Naive B cell (primary cell): ENCODE data around the gene NKX3-2. TPM values are rescaled to one million over a fixed set of nuclear protein-coding genes. Genes with fewer than 3 reads are reported as not detected.

Source experiments
- ATAC-seq, 2 donors: fragments of 150-1000 bp; cut with Tn5 transposase; 2 replicates each; pipeline ENCODE4 v1.10.0; 2021; ENCODE audit warnings: low read depth in 2 of 2, mild to moderate bottlenecking in 2 of 2, moderate library complexity in 2 of 2
- DNase-seq: peaks from one replicate; pipeline ENCODE4 v3.0.0; 2022
- H3K27ac Mint-ChIP-seq, 6 donors: one replicate each; pipeline ENCODE4 v1.8.0; 2020 to 2022; ENCODE audit warnings: mild to moderate bottlenecking in 6 of 6, mixed read lengths in 6 of 6, moderate library complexity in 5 of 6, inconsistent platforms in 2 of 6
- H3K27me3 Mint-ChIP-seq, 3 donors: one replicate each; pipeline ENCODE4 v1.8.0; 2021 to 2022; ENCODE audit warnings: mixed read lengths in 3 of 3, mild to moderate bottlenecking in 1 of 3
- H3K36me3 Mint-ChIP-seq, 2 donors: one replicate each; pipeline ENCODE4 v1.8.0; 2020 to 2022; ENCODE audit warnings: mixed read lengths in 2 of 2, inconsistent platforms in 1 of 2, mild to moderate bottlenecking in 1 of 2
- H3K4me1 Mint-ChIP-seq, 3 donors: one replicate each; pipeline ENCODE4 v1.8.0; 2020 to 2022; ENCODE audit warnings: mixed read lengths in 3 of 3, inconsistent platforms in 1 of 3, mild to moderate bottlenecking in 1 of 3, moderate library complexity in 1 of 3
- H3K4me3 Mint-ChIP-seq, 8 donors: one replicate each; pipeline ENCODE4 v1.8.0; 2020 to 2022; ENCODE audit warnings: mild to moderate bottlenecking in 8 of 8, mixed read lengths in 8 of 8, moderate library complexity in 8 of 8, inconsistent platforms in 2 of 8
- H3K9me3 Mint-ChIP-seq, 7 donors: one replicate each; pipeline ENCODE4 v1.8.0; 2020 to 2022; ENCODE audit warnings: mixed read lengths in 7 of 7, mild to moderate bottlenecking in 5 of 7, inconsistent platforms in 2 of 7, moderate library complexity in 1 of 7
- polyA plus RNA-seq, 6 donors: library from polyadenylated mRNA; unstranded; fragments of 300-500 nt; fragmentation: Illumina TruSeq; gene quantifications; one replicate each; pipeline ENCODE4 v1.2.3, GENCODE V29; 2021; ENCODE audit warnings: low read depth in 6 of 6

NKX3-2 gene
- polyA plus RNA-seq, 6 donors from 2014 or later = not detected

GRCh38 chr4:13525606-13526281 is 18.6 kb downstream of the NKX3-2 start:
- Mint-ChIP-seq H3K4me3 (peak overlapping the region in 2 of 8 donors; percentile 68), H3K9me3 (peaks cover 0 to 41% (median 23%) of the 10 kb centered on the region in 7 donors), H3K36me3 (peaks cover 7 to 9% of the 10 kb centered on the region in 2 donors), H3K27me3 (peaks cover 76 to 92% (median 89%) of the 10 kb centered on the region in 3 donors), H3K27ac (peak overlapping the region in 1 of 6 donors; percentile 61), H3K4me1 (peaks cover 4 to 35% (median 35%) of the 10 kb centered on the region in 3 donors)
- DNase-seq (no peak), ATAC-seq (no peak)

GRCh38 chr4:13524504-13525243 is 19.6 kb downstream of the NKX3-2 start:
- Mint-ChIP-seq H3K27me3 (peaks cover 75 to 86% (median 78%) of the 10 kb centered on the region in 3 donors), H3K27ac (peak overlapping the region in 3 of 6 donors; percentile 57 to 90 (median 87)), H3K36me3 (peaks cover 7 to 9% of the 10 kb centered on the region in 2 donors), H3K9me3 (peaks cover 0 to 41% (median 21%) of the 10 kb centered on the region in 7 donors), H3K4me3 (peak overlapping the region in 2 of 8 donors; percentile 29 to 37), H3K4me1 (peaks cover 4 to 34% (median 29%) of the 10 kb centered on the region in 3 donors)
- no peak for DNase-seq
- no peak for ATAC-seq

- Mint-ChIP-seq H3K36me3 (peaks cover 7 to 8% of the 10 kb centered on the region in 2 donors), H3K4me1 (peaks cover 4 to 27% (median 25%) of the 10 kb centered on the region in 3 donors), H3K4me3 (peak overlapping the region in 5 of 8 donors; percentile 5 to 71 (median 33)), H3K27me3 (peaks cover 68 to 78% (median 70%) of the 10 kb centered on the region in 3 donors), H3K9me3 (peaks cover 0 to 35% (median 20%) of the 10 kb centered on the region in 7 donors), H3K27ac (peak overlapping the region in 3 of 6 donors; percentile 80 to 90 (median 87))
- ATAC-seq (no peak), DNase-seq (no peak)
These were observed 20.5 kb downstream of the NKX3-2 start for GRCh38 chr4:13523591-13524503.

GRCh38 chr4:13523105-13523477 is 21.2 kb downstream of the NKX3-2 start:
- Mint-ChIP-seq H3K27ac (peak overlapping the region in 3 of 6 donors; percentile 69 to 89 (median 80)), H3K4me1 (peaks cover 4 to 19% (median 18%) of the 10 kb centered on the region in 3 donors), H3K27me3 (peaks cover 63 to 70% (median 63%) of the 10 kb centered on the region in 3 donors), H3K9me3 (peaks cover 0 to 28% (median 18%) of the 10 kb centered on the region in 7 donors), H3K4me3 (peak overlapping the region in 6 of 8 donors; percentile 3 to 69 (median 34)), H3K36me3 (peaks cover under 1 to 7% of the 10 kb centered on the region in 2 donors)
- DNase-seq = no peak
- no peak for ATAC-seq

- peak in 1 of 2 donors; percentile 16 for ATAC-seq
- Mint-ChIP-seq H3K36me3 (peaks cover 0 to 7% of the 10 kb centered on the region in 2 donors), H3K27me3 (peaks cover 58 to 66% (median 60%) of the 10 kb centered on the region in 3 donors)
These were observed 21.8 kb downstream of the NKX3-2 start for GRCh38 chr4:13522282-13523104.

GRCh38 chr4:13521047-13521446 is 23.3 kb downstream of the NKX3-2 start:
- Mint-ChIP-seq H3K9me3 (peaks cover 0 to 26% (median 16%) of the 10 kb centered on the region in 7 donors), H3K27me3 (peaks cover 48 to 58% (median 52%) of the 10 kb centered on the region in 3 donors), H3K36me3 (peaks cover 0 to 5% of the 10 kb centered on the region in 2 donors), H3K4me3 (no peak overlapping the region), H3K27ac (no peak overlapping the region), H3K4me1 (peaks cover 0 to 12% (median 10%) of the 10 kb centered on the region in 3 donors)
- no peak for DNase-seq
- ATAC-seq = no peak

More at GRCh38 chr4:13522282-13523104, 21.8 kb downstream of the NKX3-2 start:
- Mint-ChIP-seq H3K4me3 (peak overlapping the region in 5 of 8 donors; percentile 34 to 69 (median 65)), H3K9me3 (peaks cover 0 to 27% (median 18%) of the 10 kb centered on the region in 7 donors), H3K4me1 (peaks cover 3 to 18% (median 14%) of the 10 kb centered on the region in 3 donors), H3K27ac (peak overlapping the region in 3 of 6 donors; percentile 69 to 89 (median 80))
- no peak for DNase-seq

GRCh38 chr4:13516315-13516860 is 27.9 kb downstream of the NKX3-2 start:
- Mint-ChIP-seq H3K27ac (no peak overlapping the region), H3K4me3 (no peak overlapping the region), H3K9me3 (no peaks in the 10 kb centered on the region), H3K36me3 (no peaks in the 10 kb centered on the region), H3K4me1 (no peaks in the 10 kb centered on the region), H3K27me3 (peaks cover 39 to 58% (median 57%) of the 10 kb centered on the region in 3 donors)
- no peak for DNase-seq
- ATAC-seq = no peak

GRCh38 chr4:13515268-13515667 is 29.0 kb downstream of the NKX3-2 start:
- ATAC-seq (no peak), DNase-seq (no peak)
- no peaks in the 10 kb centered on the region for H3K9me3 Mint-ChIP-seq
- H3K27ac Mint-ChIP-seq = no peak overlapping the region
- H3K4me3 Mint-ChIP-seq = no peak overlapping the region
- H3K4me1 Mint-ChIP-seq = no peaks in the 10 kb centered on the region
- H3K36me3 Mint-ChIP-seq = no peaks in the 10 kb centered on the region
- H3K27me3 Mint-ChIP-seq = peaks cover 36 to 54% (median 51%) of the 10 kb centered on the region in 3 donors

- H3K9me3 Mint-ChIP-seq = no peaks in the 10 kb centered on the region
- no peak for DNase-seq
- no peaks in the 10 kb centered on the region for H3K36me3 Mint-ChIP-seq
- H3K27ac Mint-ChIP-seq = no peak overlapping the region
- H3K4me3 Mint-ChIP-seq = no peak overlapping the region
- ATAC-seq = no peak
- H3K4me1 Mint-ChIP-seq = no peaks in the 10 kb centered on the region
- peaks cover 36 to 55% (median 51%) of the 10 kb centered on the region in 3 donors for H3K27me3 Mint-ChIP-seq
These were observed 29.6 kb downstream of the NKX3-2 start for GRCh38 chr4:13514722-13515121.

- H3K27me3 Mint-ChIP-seq = peaks cover 37 to 70% (median 58%) of the 10 kb centered on the region in 3 donors
- DNase-seq (no peak), ATAC-seq (no peak)
- H3K27ac Mint-ChIP-seq = no peak overlapping the region
- no peaks in the 10 kb centered on the region for H3K4me1 Mint-ChIP-seq
- H3K4me3 Mint-ChIP-seq = no peak overlapping the region
- H3K9me3 Mint-ChIP-seq = no peaks in the 10 kb centered on the region
- no peaks in the 10 kb centered on the region for H3K36me3 Mint-ChIP-seq
These were observed 33.2 kb downstream of the NKX3-2 start for GRCh38 chr4:13511101-13511500.

GRCh38 chr4:13509442-13509841 is 34.9 kb downstream of the NKX3-2 start:
- Mint-ChIP-seq H3K4me3 (no peak overlapping the region), H3K4me1 (no peaks in the 10 kb centered on the region), H3K9me3 (no peaks in the 10 kb centered on the region), H3K27me3 (peaks cover 33 to 65% (median 49%) of the 10 kb centered on the region in 3 donors), H3K36me3 (no peaks in the 10 kb centered on the region), H3K27ac (no peak overlapping the region)
- DNase-seq (no peak), ATAC-seq (no peak)

GRCh38 chr4:13504374-13504773 is 39.9 kb downstream of the NKX3-2 start:
- ATAC-seq = no peak
- H3K27me3 Mint-ChIP-seq = peaks cover 31 to 49% (median 39%) of the 10 kb centered on the region in 3 donors
- no peak overlapping the region for H3K27ac Mint-ChIP-seq
- no peaks in the 10 kb centered on the region for H3K36me3 Mint-ChIP-seq
- no peaks in the 10 kb centered on the region for H3K4me1 Mint-ChIP-seq
- DNase-seq = no peak
- peaks cover 0 to 1% (median 0%) of the 10 kb centered on the region in 7 donors for H3K9me3 Mint-ChIP-seq
- no peak overlapping the region for H3K4me3 Mint-ChIP-seq
